ENCODE measurements around the gene TATDN2.

TATDN2 gene

GRCh38 chr3:10235551-10235950, 12.7 kb upstream of the TATDN2 start:
- Histone ChIP-seq H3K36me3 (ENCODE audit: control insufficient read depth in 1 of 2, insufficient read depth in 2 of 2, low read length in 2 of 2) (peaks cover 0 to 5% of the 10 kb centered on the region in 2 donors), H3K9me3 (ENCODE audit: control insufficient read depth in 1 of 2, low read length in 2 of 2) (no peaks in the 10 kb centered on the region)

GRCh38 chr3:10238345-10239183, 9.7 kb upstream of the TATDN2 start:
- H3K9ac ChIP-seq (ENCODE audit: low read depth in 1 of 2, low read length in 2 of 2), result no peak overlapping the region
- H3K9me3 ChIP-seq (ENCODE audit: control insufficient read depth in 1 of 2, low read length in 2 of 2), result no peaks in the 10 kb centered on the region
- no peak overlapping the region for H3K4me3 ChIP-seq (ENCODE audit: low read depth in 1 of 2, low read length in 2 of 2)
- no peak overlapping the region for H3K27ac ChIP-seq (ENCODE audit: low read depth, low read length)
- no peaks in the 10 kb centered on the region for H3K27me3 ChIP-seq (ENCODE audit: control insufficient read depth in 1 of 2, insufficient read depth in 2 of 2, low read length in 2 of 2)
- no peaks in the 10 kb centered on the region for H3K4me1 ChIP-seq (ENCODE audit: control insufficient read depth in 1 of 2, insufficient read depth in 2 of 2, low read length in 2 of 2)
- peaks cover 0 to 5% of the 10 kb centered on the region in 2 donors for H3K36me3 ChIP-seq (ENCODE audit: control insufficient read depth in 1 of 2, insufficient read depth in 2 of 2, low read length in 2 of 2)

More at GRCh38 chr3:10235551-10235950, 12.7 kb upstream of the TATDN2 start:
- Histone ChIP-seq H3K27me3 (ENCODE audit: control insufficient read depth in 1 of 2, insufficient read depth in 2 of 2, low read length in 2 of 2) (no peaks in the 10 kb centered on the region), H3K4me1 (ENCODE audit: control insufficient read depth in 1 of 2, insufficient read depth in 2 of 2, low read length in 2 of 2) (no peaks in the 10 kb centered on the region), H3K27ac (ENCODE audit: low read depth, low read length) (no peak overlapping the region), H3K9ac (ENCODE audit: low read depth in 1 of 2, low read length in 2 of 2) (no peak overlapping the region), H3K4me3 (ENCODE audit: low read depth in 1 of 2, low read length in 2 of 2) (no peak overlapping the region)

- H3K27ac ChIP-seq (ENCODE audit: low read depth, low read length), result no peak overlapping the region
- H3K9me3 ChIP-seq (ENCODE audit: control insufficient read depth in 1 of 2, low read length in 2 of 2), result peaks cover 12 to 15% of the 10 kb centered on the region in 2 donors
- H3K27me3 ChIP-seq (ENCODE audit: control insufficient read depth in 1 of 2, insufficient read depth in 2 of 2, low read length in 2 of 2), result no peaks in the 10 kb centered on the region
- H3K4me1 ChIP-seq (ENCODE audit: control insufficient read depth in 1 of 2, insufficient read depth in 2 of 2, low read length in 2 of 2), result no peaks in the 10 kb centered on the region
- H3K9ac ChIP-seq (ENCODE audit: low read depth in 1 of 2, low read length in 2 of 2), result no peak overlapping the region
- H3K36me3 ChIP-seq (ENCODE audit: control insufficient read depth in 1 of 2, insufficient read depth in 2 of 2, low read length in 2 of 2), result peaks cover 0 to 5% of the 10 kb centered on the region in 2 donors
- H3K4me3 ChIP-seq (ENCODE audit: low read depth in 1 of 2, low read length in 2 of 2), result no peak overlapping the region
These were observed 7.5 kb upstream of the TATDN2 start for GRCh38 chr3:10240799-10241198.

- H3K9me3 ChIP-seq (ENCODE audit: control insufficient read depth in 1 of 2, low read length in 2 of 2), result peaks cover 12 to 15% of the 10 kb centered on the region in 2 donors
- H3K4me1 ChIP-seq (ENCODE audit: control insufficient read depth in 1 of 2, insufficient read depth in 2 of 2, low read length in 2 of 2), result no peaks in the 10 kb centered on the region
- no peaks in the 10 kb centered on the region for H3K36me3 ChIP-seq (ENCODE audit: control insufficient read depth in 1 of 2, insufficient read depth in 2 of 2, low read length in 2 of 2)
- no peaks in the 10 kb centered on the region for H3K27me3 ChIP-seq (ENCODE audit: control insufficient read depth in 1 of 2, insufficient read depth in 2 of 2, low read length in 2 of 2)
- peak overlapping the region in 1 of 2 donors; percentile 43 for H3K9ac ChIP-seq (ENCODE audit: low read depth in 1 of 2, low read length in 2 of 2)
- peak overlapping the region; percentile 2 for H3K27ac ChIP-seq (ENCODE audit: low read depth, low read length)
- H3K4me3 ChIP-seq (ENCODE audit: low read depth in 1 of 2, low read length in 2 of 2), result no peak overlapping the region
These were observed 5.8 kb upstream of the TATDN2 start for GRCh38 chr3:10242182-10243065.

- no peaks in the 10 kb centered on the region for H3K27me3 ChIP-seq (ENCODE audit: control insufficient read depth in 1 of 2, insufficient read depth in 2 of 2, low read length in 2 of 2)
- H3K4me1 ChIP-seq (ENCODE audit: control insufficient read depth in 1 of 2, insufficient read depth in 2 of 2, low read length in 2 of 2), result peaks cover 0 to 6% of the 10 kb centered on the region in 2 donors
- H3K9me3 ChIP-seq (ENCODE audit: control insufficient read depth in 1 of 2, low read length in 2 of 2), result peaks cover 12 to 15% of the 10 kb centered on the region in 2 donors
- H3K36me3 ChIP-seq (ENCODE audit: control insufficient read depth in 1 of 2, insufficient read depth in 2 of 2, low read length in 2 of 2), result no peaks in the 10 kb centered on the region
- H3K9ac ChIP-seq (ENCODE audit: low read depth in 1 of 2, low read length in 2 of 2), result no peak overlapping the region
- H3K27ac ChIP-seq (ENCODE audit: low read depth, low read length), result no peak overlapping the region
- no peak overlapping the region for H3K4me3 ChIP-seq (ENCODE audit: low read depth in 1 of 2, low read length in 2 of 2)
These were observed 4.2 kb upstream of the TATDN2 start for GRCh38 chr3:10244009-10244408.

GRCh38 chr3:10245081-10245712, 3.1 kb upstream of the TATDN2 start:
- Histone ChIP-seq H3K36me3 (ENCODE audit: control insufficient read depth in 1 of 2, insufficient read depth in 2 of 2, low read length in 2 of 2) (no peaks in the 10 kb centered on the region), H3K4me1 (ENCODE audit: control insufficient read depth in 1 of 2, insufficient read depth in 2 of 2, low read length in 2 of 2) (peaks cover 9 to 12% of the 10 kb centered on the region in 2 donors), H3K27ac (ENCODE audit: low read depth, low read length) (no peak overlapping the region)

GRCh38 chr3:10247679-10248183, 528 bp upstream of the TATDN2 start:
- H3K9me3 ChIP-seq (ENCODE audit: control insufficient read depth in 1 of 2, low read length in 2 of 2), result peaks cover 12 to 15% of the 10 kb centered on the region in 2 donors
- H3K4me1 ChIP-seq (ENCODE audit: control insufficient read depth in 1 of 2, insufficient read depth in 2 of 2, low read length in 2 of 2), result peaks cover 19 to 23% of the 10 kb centered on the region in 2 donors
- H3K36me3 ChIP-seq (ENCODE audit: control insufficient read depth in 1 of 2, insufficient read depth in 2 of 2, low read length in 2 of 2), result peaks cover 4 to 6% of the 10 kb centered on the region in 2 donors
- peak overlapping the region in 1 of 2 donors; percentile 63 for H3K9ac ChIP-seq (ENCODE audit: low read depth in 1 of 2, low read length in 2 of 2)
- no peaks in the 10 kb centered on the region for H3K27me3 ChIP-seq (ENCODE audit: control insufficient read depth in 1 of 2, insufficient read depth in 2 of 2, low read length in 2 of 2)
- peak overlapping the region; percentile 90 to 97 for H3K4me3 ChIP-seq (ENCODE audit: low read depth in 1 of 2, low read length in 2 of 2)
- peak overlapping the region; percentile 1 for H3K27ac ChIP-seq (ENCODE audit: low read depth, low read length)

More at GRCh38 chr3:10245081-10245712, 3.1 kb upstream of the TATDN2 start:
- no peak overlapping the region for H3K4me3 ChIP-seq (ENCODE audit: low read depth in 1 of 2, low read length in 2 of 2)
- H3K27me3 ChIP-seq (ENCODE audit: control insufficient read depth in 1 of 2, insufficient read depth in 2 of 2, low read length in 2 of 2), result no peaks in the 10 kb centered on the region
- no peak overlapping the region for H3K9ac ChIP-seq (ENCODE audit: low read depth in 1 of 2, low read length in 2 of 2)
- peaks cover 12 to 15% of the 10 kb centered on the region in 2 donors for H3K9me3 ChIP-seq (ENCODE audit: control insufficient read depth in 1 of 2, low read length in 2 of 2)

GRCh38 chr3:10248984-10249748, 907 bp downstream of the TATDN2 start:
- H3K4me1 ChIP-seq (ENCODE audit: control insufficient read depth in 1 of 2, insufficient read depth in 2 of 2, low read length in 2 of 2), result peaks cover 19 to 23% of the 10 kb centered on the region in 2 donors

GRCh38 chr3:10249833-10250232, 1.6 kb downstream of the TATDN2 start:
- Histone ChIP-seq H3K4me1 (ENCODE audit: control insufficient read depth in 1 of 2, insufficient read depth in 2 of 2, low read length in 2 of 2) (peaks cover 19 to 23% of the 10 kb centered on the region in 2 donors), H3K27ac (ENCODE audit: low read depth, low read length) (no peak overlapping the region), H3K9ac (ENCODE audit: low read depth in 1 of 2, low read length in 2 of 2) (peak overlapping the region; percentile 80 to 92), H3K9me3 (ENCODE audit: control insufficient read depth in 1 of 2, low read length in 2 of 2) (peaks cover 7 to 9% of the 10 kb centered on the region in 2 donors), H3K27me3 (ENCODE audit: control insufficient read depth in 1 of 2, insufficient read depth in 2 of 2, low read length in 2 of 2) (no peaks in the 10 kb centered on the region), H3K4me3 (ENCODE audit: low read depth in 1 of 2, low read length in 2 of 2) (peak overlapping the region; percentile 90 to 97), H3K36me3 (ENCODE audit: control insufficient read depth in 1 of 2, insufficient read depth in 2 of 2, low read length in 2 of 2) (peaks cover 17 to 24% of the 10 kb centered on the region in 2 donors)

More at GRCh38 chr3:10248984-10249748, 907 bp downstream of the TATDN2 start:
- H3K9me3 ChIP-seq (ENCODE audit: control insufficient read depth in 1 of 2, low read length in 2 of 2), result peaks cover 12 to 15% of the 10 kb centered on the region in 2 donors
- peak overlapping the region; percentile 80 to 92 for H3K9ac ChIP-seq (ENCODE audit: low read depth in 1 of 2, low read length in 2 of 2)
- H3K27me3 ChIP-seq (ENCODE audit: control insufficient read depth in 1 of 2, insufficient read depth in 2 of 2, low read length in 2 of 2), result no peaks in the 10 kb centered on the region
- peak overlapping the region; percentile 90 to 97 for H3K4me3 ChIP-seq (ENCODE audit: low read depth in 1 of 2, low read length in 2 of 2)
- peaks cover 13 to 18% of the 10 kb centered on the region in 2 donors for H3K36me3 ChIP-seq (ENCODE audit: control insufficient read depth in 1 of 2, insufficient read depth in 2 of 2, low read length in 2 of 2)
- peak overlapping the region; percentile 68 for H3K27ac ChIP-seq (ENCODE audit: low read depth, low read length)

Measured in duodenal mucosa (tissue), 2 donors.